Choroid plexus epithelial cell (primary cell): ENCODE data around the gene OR12D2.
"Not testable (repeated sequence)": the region's sequence is repeated elsewhere in the genome, so short reads cannot be mapped to it uniquely, and the experiment has no call there.

Source experiments
- DNase-seq: peaks from one replicate; pipeline ENCODE4 v3.0.0-alpha.2; 2010; ENCODE audit warnings: low read depth
- H3K4me3 ChIP-seq: 2 replicates; pipeline ENCODE4 v1.5.1; 2011; ENCODE audit warnings: low read depth, mild to moderate bottlenecking, control low read depth, low read length, moderate library complexity
- TF ChIP-seq, protein P1 (sequence below): conservative IDR thresholded peaks from 2 replicates; pipeline ENCODE4 v1.5.1; 2011; ENCODE audit warnings: low read depth, mild to moderate bottlenecking, control low read depth, inconsistent platforms, low read length, moderate library complexity

The OR12D2 gene

DNA sequence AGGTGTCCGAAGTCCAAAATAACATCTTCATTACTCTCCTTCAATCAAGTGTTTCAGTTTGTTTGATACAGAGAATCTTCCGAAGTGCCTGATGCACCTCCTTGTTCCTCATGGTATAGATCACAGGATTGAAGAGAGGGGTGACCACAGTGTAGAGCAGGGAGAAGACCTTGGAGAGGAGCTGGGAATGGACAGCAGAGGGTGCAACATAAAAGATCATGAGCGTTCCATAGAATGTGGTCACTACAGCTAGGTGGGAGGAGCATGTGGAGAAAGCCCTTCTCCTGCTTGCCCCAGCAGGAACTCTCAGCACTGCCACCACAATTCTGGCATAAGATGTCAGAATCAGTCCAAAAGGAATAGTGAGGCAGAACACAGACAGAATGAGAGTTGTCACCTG, 31.2 kb downstream of the OR12D2 start:
- H3K4me3 ChIP-seq, result no peak overlapping the region
- TF ChIP-seq, protein P1, sequence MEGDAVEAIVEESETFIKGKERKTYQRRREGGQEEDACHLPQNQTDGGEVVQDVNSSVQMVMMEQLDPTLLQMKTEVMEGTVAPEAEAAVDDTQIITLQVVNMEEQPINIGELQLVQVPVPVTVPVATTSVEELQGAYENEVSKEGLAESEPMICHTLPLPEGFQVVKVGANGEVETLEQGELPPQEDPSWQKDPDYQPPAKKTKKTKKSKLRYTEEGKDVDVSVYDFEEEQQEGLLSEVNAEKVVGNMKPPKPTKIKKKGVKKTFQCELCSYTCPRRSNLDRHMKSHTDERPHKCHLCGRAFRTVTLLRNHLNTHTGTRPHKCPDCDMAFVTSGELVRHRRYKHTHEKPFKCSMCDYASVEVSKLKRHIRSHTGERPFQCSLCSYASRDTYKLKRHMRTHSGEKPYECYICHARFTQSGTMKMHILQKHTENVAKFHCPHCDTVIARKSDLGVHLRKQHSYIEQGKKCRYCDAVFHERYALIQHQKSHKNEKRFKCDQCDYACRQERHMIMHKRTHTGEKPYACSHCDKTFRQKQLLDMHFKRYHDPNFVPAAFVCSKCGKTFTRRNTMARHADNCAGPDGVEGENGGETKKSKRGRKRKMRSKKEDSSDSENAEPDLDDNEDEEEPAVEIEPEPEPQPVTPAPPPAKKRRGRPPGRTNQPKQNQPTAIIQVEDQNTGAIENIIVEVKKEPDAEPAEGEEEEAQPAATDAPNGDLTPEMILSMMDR, result no peak
- DNase-seq, result no peak

DNA sequence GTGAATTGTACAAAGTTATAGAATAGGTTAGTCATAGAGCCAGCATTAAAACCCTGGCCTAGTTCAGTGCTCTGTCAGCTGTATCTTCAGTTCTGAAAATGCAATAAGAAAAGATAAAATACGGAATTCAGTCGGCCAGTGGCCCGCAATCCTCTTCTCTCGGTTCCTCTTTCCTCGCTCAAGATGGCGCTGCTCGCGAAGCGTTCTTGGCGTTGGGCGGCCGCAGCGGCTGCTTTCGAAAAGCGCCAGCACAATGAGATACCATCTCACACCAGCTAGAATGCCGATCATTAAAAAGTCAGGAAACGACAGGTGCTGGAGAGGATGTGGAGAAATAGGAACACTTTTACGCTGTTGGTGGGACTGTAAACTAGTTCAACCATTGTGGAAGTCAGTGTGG, 41.3 kb downstream of the OR12D2 start:
- DNase-seq, H3K4me3 ChIP-seq: not testable (repeated sequence)

DNA sequence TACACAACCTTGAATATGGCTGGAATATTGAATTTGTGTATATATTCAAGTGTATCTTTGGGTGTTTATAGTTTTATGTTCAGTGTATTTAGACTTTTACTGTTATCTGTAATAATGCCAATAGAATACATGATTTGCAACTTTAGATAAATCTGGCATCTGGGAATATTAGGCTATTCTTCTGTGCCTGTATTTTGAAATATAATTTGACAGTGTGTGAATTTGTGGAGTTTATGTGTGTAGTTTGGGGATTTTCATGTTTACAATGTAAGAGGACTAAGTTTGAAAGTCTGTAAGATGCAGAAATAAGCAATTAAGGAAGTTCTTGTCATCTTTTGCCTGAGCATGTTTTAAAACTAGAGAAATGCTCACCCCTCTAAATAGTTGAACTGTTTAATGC, 43.6 kb downstream of the OR12D2 start, which contains the start of gene OR10C1:
Gene OR10C1, plus strand, starts transcription at position 301 of the 400 bp plus-strand sequence. CDS start 710 bp downstream, outside the sequence.
- TF ChIP-seq, protein P1, result no peak
- no peak for DNase-seq

DNA sequence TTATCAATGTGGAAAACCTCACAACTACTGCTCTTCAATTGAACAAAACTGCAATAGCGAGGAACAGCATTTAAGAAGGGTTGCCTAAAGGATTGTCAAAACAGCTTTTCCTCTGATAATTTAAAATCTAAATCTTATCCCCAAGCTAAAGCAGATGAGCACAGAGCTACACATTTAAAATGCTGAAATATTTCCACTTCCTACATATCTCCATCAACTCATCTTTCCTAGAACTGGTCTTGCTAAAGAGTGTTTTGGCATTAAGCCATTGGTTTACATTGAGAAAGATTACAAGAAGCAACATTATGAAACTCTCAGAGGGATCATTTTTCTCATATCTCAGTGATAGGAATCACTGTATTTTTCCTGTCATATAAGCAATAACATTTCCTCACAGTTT, 47.3 kb downstream of the OR12D2 start:
- H3K4me3 ChIP-seq, result no peak overlapping the region
- peak; percentile 1 for DNase-seq
- TF ChIP-seq, protein P1, result no peak

More for the DNA sequence above, 43.6 kb downstream of the OR12D2 start, which contains the start of gene OR10C1:
- no peak within 1 kb of the TSS for H3K4me3 ChIP-seq

DNA sequence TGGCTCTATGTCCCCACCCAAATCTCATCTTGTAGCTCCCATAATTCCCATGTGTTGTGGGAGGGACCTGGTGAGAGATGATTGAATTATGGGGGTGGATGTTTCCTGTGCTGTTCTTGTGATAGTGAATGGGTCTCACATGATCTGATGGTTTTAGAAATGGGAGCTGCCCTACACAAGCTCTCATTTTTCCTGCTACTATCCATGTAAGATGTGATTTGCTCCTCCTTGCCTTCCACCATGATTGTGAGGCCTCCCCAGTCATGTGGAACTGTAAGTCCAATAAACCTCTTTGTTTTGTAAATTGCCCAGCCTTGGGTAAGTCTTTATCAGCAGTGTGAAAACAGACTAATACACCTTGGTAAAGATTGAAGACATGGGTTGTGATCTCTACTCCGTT, 48.6 kb downstream of the OR12D2 start:
- DNase-seq, H3K4me3 ChIP-seq: not testable (repeated sequence)
